ENCODE measurements around the gene WNT10A. TPM values are rescaled to one million over a fixed set of nuclear protein-coding genes. Genes with fewer than 3 reads are reported as not detected.
"Not testable (repeated sequence)": the region's sequence is repeated elsewhere in the genome, so short reads cannot be mapped to it uniquely, and the experiment has no call there.

The WNT10A gene
- total RNA-seq, 1 experiment from 2014 or later = 1.5 TPM

DNA sequence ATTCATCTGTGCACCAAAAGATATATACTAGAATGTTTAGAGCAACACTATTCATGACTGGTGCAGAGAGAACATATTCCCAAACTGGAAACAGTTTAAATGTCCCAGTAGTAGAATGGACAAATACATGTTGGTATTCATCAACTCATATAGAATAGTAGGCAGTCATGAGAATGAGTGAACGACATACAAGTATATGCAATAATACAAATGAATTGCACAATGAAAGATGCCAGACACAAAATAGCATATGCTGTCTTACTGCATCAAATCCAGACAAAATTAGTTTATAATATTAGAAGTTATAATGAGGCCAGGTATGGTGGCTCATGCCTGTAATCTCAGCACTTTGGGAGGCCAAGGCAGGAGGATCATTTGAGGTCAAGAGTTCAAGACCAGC is 40.8 kb upstream of the WNT10A start:
- ChIA-PET RAD21 (ENCODE audit: low non-redundant PET in 1 of 2, low total read pairs in 2 of 2, uncharacterized antibody in 2 of 2, unreplicated experiment in 2 of 2) (no interaction called here), CTCF (no interaction called here), POLR2A (no interaction called here)
- Histone ChIP-seq H3K9me3 (ENCODE audit: control insufficient read depth in 1 of 2, insufficient read depth in 1 of 2, low read depth in 1 of 2, low read length in 2 of 2) (no peaks in the 10 kb centered on the region), H3K4me1 (ENCODE audit: control insufficient read depth in 1 of 2, insufficient read depth in 2 of 2, low read length in 2 of 2) (peaks cover 5 to 14% of the 10 kb centered on the region in 2 experiments), H3K4me3 (replicated peaks in 1 of 2; ENCODE audit: low read depth in 1 of 2, low read length in 2 of 2) (no peak overlapping the region), H3K27ac (ENCODE audit: low read depth, low read length) (no peak overlapping the region), H2AFZ (ENCODE audit: low read depth, low read length, poor library complexity, severe bottlenecking) (no peak overlapping the region), H3K36me3 (ENCODE audit: control insufficient read depth in 1 of 2, insufficient read depth in 2 of 2, low read length in 2 of 2) (no peaks in the 10 kb centered on the region), H4K20me1 (ENCODE audit: insufficient read depth) (no peaks in the 10 kb centered on the region), H3K4me2 (ENCODE audit: low read length) (no peak overlapping the region), H3K79me2 (ENCODE audit: insufficient read depth, low read length) (no peaks in the 10 kb centered on the region), H3K9ac (ENCODE audit: low read length) (no peak overlapping the region), H3K9me2 (ENCODE audit: insufficient read depth) (no peaks in the 10 kb centered on the region), H3K27me3 (ENCODE audit: insufficient read depth, low read length) (no peaks in the 10 kb centered on the region)
- DNase-seq (ENCODE audit: low read depth, low spot score) (no peak), ATAC-seq (no peak)
- TF ChIP-seq RAD21 (IDR thresholded peaks at IDR 0.05; ENCODE audit: low read depth) = no peak
- no TSS peak for BruUV-seq (replicated peaks)
- intact Hi-C loops (cut with micrococcal nuclease) = no loop called here

GRCh38 chr2:218844334-218844733 is 36.3 kb upstream of the WNT10A start:
- RAD21 ChIA-PET (ENCODE audit: low non-redundant PET in 1 of 2, low total read pairs in 2 of 2, uncharacterized antibody in 2 of 2, unreplicated experiment in 2 of 2); H3K9ac ChIP-seq (ENCODE audit: low read length); H3K4me3 ChIP-seq (replicated peaks in 1 of 2; ENCODE audit: low read depth in 1 of 2, low read length in 2 of 2); H3K79me2 ChIP-seq (ENCODE audit: insufficient read depth, low read length); H3K4me2 ChIP-seq (ENCODE audit: low read length); H3K36me3 ChIP-seq (ENCODE audit: control insufficient read depth in 1 of 2, insufficient read depth in 2 of 2, low read length in 2 of 2); POLR2A ChIA-PET; H4K20me1 ChIP-seq (ENCODE audit: insufficient read depth); H3K27ac ChIP-seq (ENCODE audit: low read depth, low read length); intact Hi-C loops (cut with micrococcal nuclease); ATAC-seq; H3K9me2 ChIP-seq (ENCODE audit: insufficient read depth); H2AFZ ChIP-seq (ENCODE audit: low read depth, low read length, poor library complexity, severe bottlenecking); H3K9me3 ChIP-seq (ENCODE audit: control insufficient read depth in 1 of 2, insufficient read depth in 1 of 2, low read depth in 1 of 2, low read length in 2 of 2); H3K27me3 ChIP-seq (ENCODE audit: insufficient read depth, low read length); CTCF ChIA-PET; BruUV-seq (replicated peaks); DNase-seq (ENCODE audit: low read depth, low spot score): not testable (repeated sequence)
- H3K4me1 ChIP-seq (ENCODE audit: control insufficient read depth in 1 of 2, insufficient read depth in 2 of 2, low read length in 2 of 2) = peaks cover 6 to 25% of the 10 kb centered on the region in 2 experiments

- RAD21 ChIA-PET (ENCODE audit: low non-redundant PET in 1 of 2, low total read pairs in 2 of 2, uncharacterized antibody in 2 of 2, unreplicated experiment in 2 of 2) = interaction anchor here (0.7 to 1.1 kb wide), 7 partner anchors 12 to 188 kb away, joined by 3 to 9 read pairs (median 3); partner anchors contain the start of genes BCS1L (in 2 of the 2), ZNF142 (in 2 of the 2), RNF25 (in 1 of the 2) and STK36 (in 1 of the 2)
- not testable (repeated sequence) for H3K9me2 ChIP-seq (ENCODE audit: insufficient read depth); H4K20me1 ChIP-seq (ENCODE audit: insufficient read depth); H3K9me3 ChIP-seq (ENCODE audit: control insufficient read depth in 1 of 2, insufficient read depth in 1 of 2, low read depth in 1 of 2, low read length in 2 of 2); DNase-seq (ENCODE audit: low read depth, low spot score); H3K4me3 ChIP-seq (replicated peaks in 1 of 2; ENCODE audit: low read depth in 1 of 2, low read length in 2 of 2); H3K27me3 ChIP-seq (ENCODE audit: insufficient read depth, low read length); BruUV-seq (replicated peaks); H3K9ac ChIP-seq (ENCODE audit: low read length); H3K27ac ChIP-seq (ENCODE audit: low read depth, low read length); H3K36me3 ChIP-seq (ENCODE audit: control insufficient read depth in 1 of 2, insufficient read depth in 2 of 2, low read length in 2 of 2); ATAC-seq; H3K79me2 ChIP-seq (ENCODE audit: insufficient read depth, low read length); H3K4me2 ChIP-seq (ENCODE audit: low read length)
- POLR2A ChIA-PET = interaction anchor here (0.7 to 1.4 kb wide), 2 partner anchors 159 to 188 kb away, joined by 3 read pairs; partner anchors contain the start of genes BCS1L and ZNF142
- Histone ChIP-seq H3K4me1 (ENCODE audit: control insufficient read depth in 1 of 2, insufficient read depth in 2 of 2, low read length in 2 of 2) (peaks cover 20 to 41% of the 10 kb centered on the region in 2 experiments), H2AFZ (ENCODE audit: low read depth, low read length, poor library complexity, severe bottlenecking) (peak overlapping the region; percentile 68)
- CTCF ChIA-PET = interaction anchor here (0.6 to 3.9 kb wide), 23 partner anchors 14 to 674 kb away, joined by 3 to 71 read pairs (median 5); partner anchors contain the start of genes BCS1L, RNF25, STK36 and TTLL4
- intact Hi-C loops (cut with micrococcal nuclease) = loop anchor here (1.0 to 5.0 kb wide), 6 partner anchors 116 to 574 kb away; partner anchors contain the start of genes BCS1L, TTLL4 and ZNF142
Measured at GRCh38 chr2:218846963-218847362, 33.7 kb upstream of the WNT10A start.
